Measurements from ENCODE around the gene RWDD3. TPM values are rescaled to one million over a fixed set of nuclear protein-coding genes. Genes with fewer than 3 reads are reported as not detected.

RWDD3 gene
- total RNA-seq, 4 donors from 2014 or later = 5.9 to 16.2 (median 10.8) TPM

- intact Hi-C loops (cut with DNase I; ENCODE audit: low total_unique reads) = no loop called here
- WGBS, 2 donors = 25 to 46% methylated on average over 1 of the region's 1 CpG
- H3K4me3 ChIP-seq (ENCODE audit: low read depth, poor library complexity, severe bottlenecking) = no peak overlapping the region
- no peak for DNase-seq (ENCODE audit: low spot score in 2 of 2)
- TF ChIP-seq CTCF (IDR thresholded peaks at IDR 0.05) = no peak
- no peak for TF ChIP-seq POLR2A (IDR thresholded peaks at IDR 0.05)
Measured at GRCh38 chr1:95197616-95198252, 36.3 kb upstream of the RWDD3 start.

GRCh38 chr1:95201905-95202304 is 32.1 kb upstream of the RWDD3 start:
- intact Hi-C loops (cut with DNase I; ENCODE audit: low total_unique reads) = no loop called here
- no peak for DNase-seq (ENCODE audit: low spot score in 2 of 2)
- no peak for TF ChIP-seq POLR2A (IDR thresholded peaks at IDR 0.05)
- no peak for TF ChIP-seq CTCF (IDR thresholded peaks at IDR 0.05)
- H3K4me3 ChIP-seq (ENCODE audit: low read depth, poor library complexity, severe bottlenecking) = no peak overlapping the region

- no peak for DNase-seq (ENCODE audit: low spot score in 2 of 2)
- no peak overlapping the region for H3K4me3 ChIP-seq (ENCODE audit: low read depth, poor library complexity, severe bottlenecking)
- intact Hi-C loops (cut with DNase I; ENCODE audit: low total_unique reads) = no loop called here
- no peak for TF ChIP-seq POLR2A (IDR thresholded peaks at IDR 0.05)
- TF ChIP-seq CTCF (IDR thresholded peaks at IDR 0.05) = no peak
- 24 to 38% methylated on average over 1 of the region's 1 CpG for WGBS, 2 donors
Measured at GRCh38 chr1:95203908-95204437, 30.0 kb upstream of the RWDD3 start.

- TF ChIP-seq POLR2A (IDR thresholded peaks at IDR 0.05) (no peak), CTCF (IDR thresholded peaks at IDR 0.05) (no peak)
Measured at GRCh38 chr1:95206514-95206913, 27.5 kb upstream of the RWDD3 start.

GRCh38 chr1:95207223-95207935 is 26.6 kb upstream of the RWDD3 start:
- TF ChIP-seq POLR2A (IDR thresholded peaks at IDR 0.05) = no peak
- no peak for TF ChIP-seq CTCF (IDR thresholded peaks at IDR 0.05)
- intact Hi-C loops (cut with DNase I; ENCODE audit: low total_unique reads) = no loop called here
- no peak overlapping the region for H3K4me3 ChIP-seq (ENCODE audit: low read depth, poor library complexity, severe bottlenecking)
- no peak for DNase-seq (ENCODE audit: low spot score in 2 of 2)
- WGBS, 2 donors = 81 to 86% methylated on average over 6 of the region's 6 CpGs

More at GRCh38 chr1:95206514-95206913, 27.5 kb upstream of the RWDD3 start:
- WGBS, 2 donors = 94 to 95% methylated on average over 2 of the region's 2 CpGs
- no peak overlapping the region for H3K4me3 ChIP-seq (ENCODE audit: low read depth, poor library complexity, severe bottlenecking)
- intact Hi-C loops (cut with DNase I; ENCODE audit: low total_unique reads) = no loop called here
- no peak for DNase-seq (ENCODE audit: low spot score in 2 of 2)
